HFFc6 (cell line): ENCODE measurements around the gene RNF208. TPM values are rescaled to one million over a fixed set of nuclear protein-coding genes. Genes with fewer than 3 reads are reported as not detected.

Experiments
- DNase-seq: peaks from one replicate; pipeline ENCODE4 v3.0.0-alpha.2; 2018
- H3K27ac Mint-ChIP-seq: 2 replicates; pipeline ENCODE4 v1.8.0; 2020; ENCODE audit warnings: mild to moderate bottlenecking, mixed read lengths
- H3K27me3 Mint-ChIP-seq: 2 replicates; pipeline ENCODE4 v1.8.0; 2021; ENCODE audit warnings: mild to moderate bottlenecking, moderate library complexity, mixed read lengths; ENCODE audit not compliant: insufficient read depth
- H3K36me3 Mint-ChIP-seq: 2 replicates; pipeline ENCODE4 v1.8.0; 2021; ENCODE audit warnings: low read depth, mixed read lengths
- H3K4me1 Mint-ChIP-seq: 2 replicates; pipeline ENCODE4 v1.8.0; 2020; ENCODE audit warnings: low read depth, mixed read lengths
- H3K4me3 Mint-ChIP-seq: 2 replicates; pipeline ENCODE4 v1.8.0; 2020; ENCODE audit warnings: mild to moderate bottlenecking, moderate library complexity, mixed read lengths
- H3K9me3 Mint-ChIP-seq: 2 replicates; pipeline ENCODE4 v1.8.0; 2020; ENCODE audit warnings: mild to moderate bottlenecking, mixed read lengths
- CTCF ChIP-seq: fragments of 200-600 bp; sonication (generic); IDR thresholded peaks from 2 replicates; pipeline ENCODE4 v1.5.0; 2021; ENCODE audit warnings: antibody characterized with exemption, mild to moderate bottlenecking
- total RNA-seq, 6 experiments: library from RNA; stranded (reverse); fragmentation: NEBNext Ultra II Directional; extraction: Animal tissue kit (Norgen Biotek cat#: 25700); gene quantifications; 2 replicates in 1 of 6; 3 replicates in 5 of 6; pipeline ENCODE4 v1.2.3, GENCODE V29; 2021

RNF208 gene
- total RNA-seq, 6 experiments from 2014 or later = 2.5 to 3.8 (median 3.4) TPM

- peak overlapping the region; percentile 17; the same call in 1 of the 2 replicates for H3K27ac Mint-ChIP-seq
- H3K27me3 Mint-ChIP-seq = peaks cover 3% of the 10 kb centered on the region
- no peaks in the 10 kb centered on the region for H3K9me3 Mint-ChIP-seq
- no peak for DNase-seq
- H3K36me3 Mint-ChIP-seq = peaks cover under 1% of the 10 kb centered on the region; the same call in 1 of the 2 replicates
- peak overlapping the region; percentile 85 for H3K4me3 Mint-ChIP-seq
- peaks cover 28% of the 10 kb centered on the region for H3K4me1 Mint-ChIP-seq
- no peak for TF ChIP-seq CTCF
Observed at GRCh38 chr9:137201205-137201868, 20.7 kb downstream of the RNF208 start.

- Mint-ChIP-seq H3K27ac (peak within 1 kb of the TSS; percentile 48; the same call in 1 of the 2 replicates), H3K9me3 (no peaks in the 10 kb centered on the region), H3K36me3 (no peaks in the 10 kb centered on the region), H3K4me3 (peak within 1 kb of the TSS; percentile 87), H3K4me1 (peaks cover 22% of the 10 kb centered on the region), H3K27me3 (peaks cover 3% of the 10 kb centered on the region)
- peak; percentile 97 for DNase-seq
- no peak for TF ChIP-seq CTCF
Observed at GRCh38 chr9:137200311-137201204, 21.5 kb downstream of the RNF208 start, which contains the start of gene TPRN. Gene TPRN, minus strand, starts transcription at chr9:137200741. Its CDS starts 30 bp downstream, at chr9:137200711.

GRCh38 chr9:137199411-137200121 lies 22.5 kb downstream of the RNF208 start:
- Mint-ChIP-seq H3K36me3 (no peaks in the 10 kb centered on the region), H3K27ac (peak overlapping the region; percentile 48; the same call in 1 of the 2 replicates), H3K4me3 (peak overlapping the region; percentile 87), H3K4me1 (peaks cover 21% of the 10 kb centered on the region), H3K27me3 (peaks cover 3% of the 10 kb centered on the region), H3K9me3 (no peaks in the 10 kb centered on the region)
- DNase-seq = no peak
- TF ChIP-seq CTCF = peak; percentile 34; the same call in 1 of the 2 replicates

GRCh38 chr9:137198902-137199283 lies 23.1 kb downstream of the RNF208 start:
- Mint-ChIP-seq H3K9me3 (no peaks in the 10 kb centered on the region), H3K27ac (no peak overlapping the region)

More at GRCh38 chr9:137198902-137199283, 23.1 kb downstream of the RNF208 start:
- peaks cover 3% of the 10 kb centered on the region for H3K27me3 Mint-ChIP-seq
- peak overlapping the region; percentile 87; the same call in 1 of the 2 replicates for H3K4me3 Mint-ChIP-seq
- TF ChIP-seq CTCF = no peak
- H3K36me3 Mint-ChIP-seq = no peaks in the 10 kb centered on the region
- H3K4me1 Mint-ChIP-seq = peaks cover 14% of the 10 kb centered on the region
- no peak for DNase-seq
